ENCODE data around the gene DCUN1D2.

- TF ChIP-seq, protein P1, sequence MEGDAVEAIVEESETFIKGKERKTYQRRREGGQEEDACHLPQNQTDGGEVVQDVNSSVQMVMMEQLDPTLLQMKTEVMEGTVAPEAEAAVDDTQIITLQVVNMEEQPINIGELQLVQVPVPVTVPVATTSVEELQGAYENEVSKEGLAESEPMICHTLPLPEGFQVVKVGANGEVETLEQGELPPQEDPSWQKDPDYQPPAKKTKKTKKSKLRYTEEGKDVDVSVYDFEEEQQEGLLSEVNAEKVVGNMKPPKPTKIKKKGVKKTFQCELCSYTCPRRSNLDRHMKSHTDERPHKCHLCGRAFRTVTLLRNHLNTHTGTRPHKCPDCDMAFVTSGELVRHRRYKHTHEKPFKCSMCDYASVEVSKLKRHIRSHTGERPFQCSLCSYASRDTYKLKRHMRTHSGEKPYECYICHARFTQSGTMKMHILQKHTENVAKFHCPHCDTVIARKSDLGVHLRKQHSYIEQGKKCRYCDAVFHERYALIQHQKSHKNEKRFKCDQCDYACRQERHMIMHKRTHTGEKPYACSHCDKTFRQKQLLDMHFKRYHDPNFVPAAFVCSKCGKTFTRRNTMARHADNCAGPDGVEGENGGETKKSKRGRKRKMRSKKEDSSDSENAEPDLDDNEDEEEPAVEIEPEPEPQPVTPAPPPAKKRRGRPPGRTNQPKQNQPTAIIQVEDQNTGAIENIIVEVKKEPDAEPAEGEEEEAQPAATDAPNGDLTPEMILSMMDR (IDR thresholded peaks at IDR 0.05): no peak
- TF ChIP-seq POLR2A (IDR thresholded peaks at IDR 0.05) (no peak), EP300 (IDR thresholded peaks at IDR 0.05) (no peak)
These were observed 13.7 kb downstream of the DCUN1D2 start for GRCh38 chr13:113476811-113477210.
